Measurements from ENCODE around the gene MYO1E.

The MYO1E gene

DNA sequence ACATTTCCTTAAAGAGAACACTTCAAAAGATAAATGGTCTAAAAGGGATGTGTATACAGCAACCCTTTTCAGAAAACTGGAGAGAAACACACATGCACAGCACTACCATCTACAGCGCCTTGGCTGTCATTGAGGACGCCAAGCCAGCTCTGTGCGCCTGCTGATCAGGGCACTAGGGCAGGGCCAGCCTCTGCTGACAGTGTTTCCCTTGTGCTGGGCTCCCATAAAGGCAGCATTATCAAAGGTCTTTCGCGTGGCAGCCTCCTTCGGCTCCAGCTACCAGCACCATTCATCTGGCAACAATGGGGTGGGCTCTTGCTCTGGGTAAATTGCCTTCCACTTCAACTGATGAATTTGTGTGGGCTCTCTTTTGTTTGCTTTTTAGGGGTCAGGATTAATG is 112.6 kb downstream of the MYO1E start:
- H3K27me3 ChIP-seq (ENCODE audit: control insufficient read depth in 1 of 2, insufficient read depth in 2 of 2, low read length in 2 of 2): no peaks in the 10 kb centered on the region
- H3K9ac ChIP-seq (ENCODE audit: low read length in 2 of 2): no peak overlapping the region
- no peak overlapping the region for H3K4me3 ChIP-seq (ENCODE audit: low read length in 2 of 2)
- no peaks in the 10 kb centered on the region for H3K9me3 ChIP-seq (ENCODE audit: control insufficient read depth in 2 of 2, low read length in 2 of 2)
- no peaks in the 10 kb centered on the region for H3K4me1 ChIP-seq (ENCODE audit: control insufficient read depth, insufficient read depth, low read length)
- no peak overlapping the region for H3K27ac ChIP-seq (ENCODE audit: low read length)
- peaks cover 7% of the 10 kb centered on the region in 2 donors for H3K36me3 ChIP-seq (ENCODE audit: control insufficient read depth in 2 of 2, insufficient read depth in 2 of 2, low read length in 2 of 2)

DNA sequence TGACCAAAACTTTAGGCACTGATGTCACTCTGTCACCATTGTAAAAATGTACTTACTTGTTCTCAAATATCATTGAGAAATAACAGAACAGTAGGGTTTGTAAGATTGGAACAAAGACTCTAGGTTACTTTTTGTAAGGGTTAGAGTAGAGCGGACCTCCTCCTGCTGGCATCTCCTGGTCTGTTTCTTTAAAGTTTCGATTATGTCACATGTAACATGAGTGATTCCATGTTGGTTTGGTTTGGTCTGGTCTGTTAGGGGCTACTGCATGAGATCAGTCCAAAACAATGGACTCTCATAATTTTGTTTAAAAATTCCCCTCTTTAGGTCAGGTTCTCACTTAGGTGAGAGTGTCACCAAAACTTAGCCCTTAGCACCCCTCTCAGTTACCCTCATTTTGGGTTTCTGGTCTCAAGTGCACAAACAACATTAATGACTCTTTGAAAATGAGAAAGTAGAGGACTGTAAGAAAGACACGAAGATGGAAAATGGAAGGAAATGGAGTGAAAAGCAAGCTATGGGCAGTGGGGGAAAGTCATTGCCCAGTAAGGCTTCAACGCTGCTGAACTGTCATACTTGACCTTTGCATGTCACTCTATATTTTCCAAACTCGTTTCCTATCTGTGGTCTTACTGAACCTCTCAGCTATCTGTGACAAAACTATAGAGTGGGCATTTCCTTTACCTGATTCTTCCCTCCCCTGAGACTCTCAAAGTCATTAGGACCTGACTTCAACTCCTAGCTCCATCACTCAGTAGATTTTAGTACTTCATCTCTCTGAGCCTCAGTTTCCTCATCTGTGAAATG is 113.3 kb downstream of the MYO1E start:
- Histone ChIP-seq H3K27me3 (ENCODE audit: control insufficient read depth in 1 of 2, insufficient read depth in 2 of 2, low read length in 2 of 2) (no peaks in the 10 kb centered on the region), H3K4me1 (ENCODE audit: control insufficient read depth, insufficient read depth, low read length) (no peaks in the 10 kb centered on the region), H3K27ac (ENCODE audit: low read length) (no peak overlapping the region), H3K36me3 (ENCODE audit: control insufficient read depth in 2 of 2, insufficient read depth in 2 of 2, low read length in 2 of 2) (peaks cover 7 to 8% of the 10 kb centered on the region in 2 donors), H3K9ac (ENCODE audit: low read length in 2 of 2) (no peak overlapping the region), H3K4me3 (ENCODE audit: low read length in 2 of 2) (no peak overlapping the region), H3K9me3 (ENCODE audit: control insufficient read depth in 2 of 2, low read length in 2 of 2) (no peaks in the 10 kb centered on the region)

DNA sequence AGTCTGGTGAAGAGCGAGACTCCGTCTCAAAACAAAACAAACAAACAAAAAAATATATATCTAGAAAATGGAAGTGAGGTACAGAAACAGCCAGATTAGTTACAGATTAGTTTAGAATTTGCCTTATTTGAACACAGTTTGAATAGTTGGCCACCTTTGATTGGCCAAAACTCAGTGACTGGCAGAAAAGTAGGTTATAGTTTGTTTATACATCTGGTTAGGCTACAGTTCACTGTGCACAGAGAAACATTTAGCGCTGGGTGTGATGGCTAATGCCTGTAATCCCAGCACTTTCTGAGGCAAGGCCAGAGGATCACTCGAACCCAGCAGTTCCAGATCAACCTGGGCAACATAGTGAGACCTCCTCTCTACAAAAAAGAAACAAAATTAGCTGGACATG is 114.4 kb downstream of the MYO1E start:
- Histone ChIP-seq H3K4me3 (ENCODE audit: low read length in 2 of 2) (no peak overlapping the region), H3K27me3 (ENCODE audit: control insufficient read depth in 1 of 2, insufficient read depth in 2 of 2, low read length in 2 of 2) (no peaks in the 10 kb centered on the region), H3K9ac (ENCODE audit: low read length in 2 of 2) (no peak overlapping the region), H3K9me3 (ENCODE audit: control insufficient read depth in 2 of 2, low read length in 2 of 2) (no peaks in the 10 kb centered on the region), H3K4me1 (ENCODE audit: control insufficient read depth, insufficient read depth, low read length) (no peaks in the 10 kb centered on the region), H3K36me3 (ENCODE audit: control insufficient read depth in 2 of 2, insufficient read depth in 2 of 2, low read length in 2 of 2) (peaks cover 7 to 9% of the 10 kb centered on the region in 2 donors), H3K27ac (ENCODE audit: low read length) (no peak overlapping the region)

DNA sequence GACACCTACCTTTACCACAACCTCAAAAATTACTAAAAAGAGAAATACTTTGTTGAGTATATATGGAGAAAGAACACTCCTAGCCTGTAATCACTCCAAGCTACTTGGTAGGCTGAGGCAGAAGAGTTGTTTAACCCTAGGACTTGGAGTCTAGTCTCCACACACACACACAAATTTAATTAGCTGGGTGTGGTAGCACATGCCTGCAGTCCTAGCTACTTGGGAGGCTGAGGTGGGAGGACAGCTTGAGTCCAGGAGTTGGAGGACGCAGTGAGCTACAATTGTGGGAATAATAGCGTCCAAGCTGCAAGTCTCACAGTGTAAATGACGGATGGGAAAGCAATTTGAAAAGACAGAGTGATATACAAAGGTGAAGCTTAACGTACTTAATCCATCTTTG is 115.5 kb downstream of the MYO1E start:
- Histone ChIP-seq H3K9ac (ENCODE audit: low read length in 2 of 2) (no peak overlapping the region), H3K4me1 (ENCODE audit: control insufficient read depth, insufficient read depth, low read length) (no peaks in the 10 kb centered on the region), H3K4me3 (ENCODE audit: low read length in 2 of 2) (no peak overlapping the region), H3K27ac (ENCODE audit: low read length) (no peak overlapping the region), H3K9me3 (ENCODE audit: control insufficient read depth in 2 of 2, low read length in 2 of 2) (no peaks in the 10 kb centered on the region), H3K27me3 (ENCODE audit: control insufficient read depth in 1 of 2, insufficient read depth in 2 of 2, low read length in 2 of 2) (no peaks in the 10 kb centered on the region), H3K36me3 (ENCODE audit: control insufficient read depth in 2 of 2, insufficient read depth in 2 of 2, low read length in 2 of 2) (peaks cover 7 to 9% of the 10 kb centered on the region in 2 donors)

DNA sequence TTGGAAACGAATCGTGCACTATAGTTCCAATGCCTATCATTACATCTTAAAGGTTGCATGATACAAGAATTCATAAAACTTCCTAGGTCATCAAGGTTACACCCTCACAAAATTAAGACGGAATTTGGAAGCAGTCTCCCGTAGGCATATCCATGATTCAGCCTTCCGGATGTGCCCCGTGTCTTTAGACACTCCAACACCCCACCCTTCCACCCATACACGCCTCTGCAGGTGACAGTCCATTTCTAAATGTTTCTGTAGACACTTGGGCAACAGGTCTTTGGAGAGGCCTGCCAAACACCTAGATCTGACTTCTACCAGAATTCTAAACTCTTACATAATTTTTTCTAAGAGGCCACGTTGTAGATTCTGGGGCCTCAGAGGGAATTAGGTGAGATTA is 116.2 kb downstream of the MYO1E start:
- Histone ChIP-seq H3K36me3 (ENCODE audit: control insufficient read depth in 2 of 2, insufficient read depth in 2 of 2, low read length in 2 of 2) (peaks cover 7 to 9% of the 10 kb centered on the region in 2 donors), H3K9ac (ENCODE audit: low read length in 2 of 2) (no peak overlapping the region), H3K9me3 (ENCODE audit: control insufficient read depth in 2 of 2, low read length in 2 of 2) (no peaks in the 10 kb centered on the region), H3K27me3 (ENCODE audit: control insufficient read depth in 1 of 2, insufficient read depth in 2 of 2, low read length in 2 of 2) (no peaks in the 10 kb centered on the region), H3K27ac (ENCODE audit: low read length) (no peak overlapping the region), H3K4me3 (ENCODE audit: low read length in 2 of 2) (no peak overlapping the region), H3K4me1 (ENCODE audit: control insufficient read depth, insufficient read depth, low read length) (no peaks in the 10 kb centered on the region)

DNA sequence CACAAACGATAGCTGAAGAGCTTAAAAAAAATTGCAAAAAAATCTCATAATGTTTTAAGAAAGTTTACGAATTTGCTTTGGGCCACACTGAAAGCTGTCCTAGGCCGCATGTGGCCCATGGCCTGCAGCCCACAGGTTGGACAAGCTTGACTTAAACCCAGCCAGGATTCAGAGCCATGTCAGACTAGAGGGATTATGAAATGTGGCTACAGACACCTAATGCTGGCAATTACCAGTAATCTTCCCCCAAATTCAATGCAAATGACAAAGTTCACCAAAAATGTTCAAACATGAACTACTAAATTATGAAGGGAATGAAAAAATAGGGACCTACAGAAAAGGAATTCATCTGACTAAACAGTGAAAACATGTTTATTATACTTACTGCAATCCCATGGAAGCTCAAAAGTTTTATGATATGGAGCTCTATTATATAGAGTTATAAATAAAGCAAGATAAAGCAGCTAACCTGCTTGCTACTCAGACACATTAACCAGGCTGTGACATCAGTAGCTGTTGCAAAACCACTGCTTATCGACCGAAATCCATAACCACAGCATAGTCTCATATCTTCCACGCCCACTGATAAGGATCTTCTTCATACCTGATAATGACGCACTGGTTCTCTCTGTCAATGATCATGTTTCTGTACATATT is 116.9 kb downstream of the MYO1E start:
- H3K9me3 ChIP-seq (ENCODE audit: control insufficient read depth in 2 of 2, low read length in 2 of 2): no peaks in the 10 kb centered on the region
- H3K27ac ChIP-seq (ENCODE audit: low read length): no peak overlapping the region
- no peak overlapping the region for H3K4me3 ChIP-seq (ENCODE audit: low read length in 2 of 2)
- no peaks in the 10 kb centered on the region for H3K4me1 ChIP-seq (ENCODE audit: control insufficient read depth, insufficient read depth, low read length)
- H3K9ac ChIP-seq (ENCODE audit: low read length in 2 of 2): no peak overlapping the region
- H3K36me3 ChIP-seq (ENCODE audit: control insufficient read depth in 2 of 2, insufficient read depth in 2 of 2, low read length in 2 of 2): peaks cover 7 to 9% of the 10 kb centered on the region in 2 donors
- no peaks in the 10 kb centered on the region for H3K27me3 ChIP-seq (ENCODE audit: control insufficient read depth in 1 of 2, insufficient read depth in 2 of 2, low read length in 2 of 2)

DNA sequence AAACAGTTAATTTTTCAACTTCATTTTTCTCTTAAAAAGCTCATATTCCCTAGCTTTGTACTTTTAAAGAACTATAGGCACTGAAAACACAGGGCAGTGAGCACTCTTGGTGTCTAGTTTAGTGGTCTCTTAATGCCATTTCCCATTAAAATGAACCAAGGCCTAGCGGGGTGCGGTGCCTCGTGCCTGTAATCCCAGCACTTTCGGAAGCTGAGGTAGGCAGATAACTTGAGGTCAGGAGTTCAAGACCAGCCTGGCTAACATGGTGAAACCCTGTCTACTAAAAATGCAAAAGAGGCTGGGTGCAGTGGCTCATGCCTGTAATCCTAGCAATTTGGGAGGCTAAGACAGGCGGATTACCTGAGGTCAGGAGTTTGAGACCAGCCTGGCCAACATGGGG is 120.5 kb downstream of the MYO1E start:
- no peak overlapping the region for H3K9ac ChIP-seq (ENCODE audit: low read length in 2 of 2)
- no peaks in the 10 kb centered on the region for H3K9me3 ChIP-seq (ENCODE audit: control insufficient read depth in 2 of 2, low read length in 2 of 2)
- H3K4me3 ChIP-seq (ENCODE audit: low read length in 2 of 2): no peak overlapping the region
- H3K27me3 ChIP-seq (ENCODE audit: control insufficient read depth in 1 of 2, insufficient read depth in 2 of 2, low read length in 2 of 2): no peaks in the 10 kb centered on the region
- H3K27ac ChIP-seq (ENCODE audit: low read length): no peak overlapping the region
- H3K36me3 ChIP-seq (ENCODE audit: control insufficient read depth in 2 of 2, insufficient read depth in 2 of 2, low read length in 2 of 2): peaks cover 4 to 6% of the 10 kb centered on the region in 2 donors
- no peaks in the 10 kb centered on the region for H3K4me1 ChIP-seq (ENCODE audit: control insufficient read depth, insufficient read depth, low read length)

DNA sequence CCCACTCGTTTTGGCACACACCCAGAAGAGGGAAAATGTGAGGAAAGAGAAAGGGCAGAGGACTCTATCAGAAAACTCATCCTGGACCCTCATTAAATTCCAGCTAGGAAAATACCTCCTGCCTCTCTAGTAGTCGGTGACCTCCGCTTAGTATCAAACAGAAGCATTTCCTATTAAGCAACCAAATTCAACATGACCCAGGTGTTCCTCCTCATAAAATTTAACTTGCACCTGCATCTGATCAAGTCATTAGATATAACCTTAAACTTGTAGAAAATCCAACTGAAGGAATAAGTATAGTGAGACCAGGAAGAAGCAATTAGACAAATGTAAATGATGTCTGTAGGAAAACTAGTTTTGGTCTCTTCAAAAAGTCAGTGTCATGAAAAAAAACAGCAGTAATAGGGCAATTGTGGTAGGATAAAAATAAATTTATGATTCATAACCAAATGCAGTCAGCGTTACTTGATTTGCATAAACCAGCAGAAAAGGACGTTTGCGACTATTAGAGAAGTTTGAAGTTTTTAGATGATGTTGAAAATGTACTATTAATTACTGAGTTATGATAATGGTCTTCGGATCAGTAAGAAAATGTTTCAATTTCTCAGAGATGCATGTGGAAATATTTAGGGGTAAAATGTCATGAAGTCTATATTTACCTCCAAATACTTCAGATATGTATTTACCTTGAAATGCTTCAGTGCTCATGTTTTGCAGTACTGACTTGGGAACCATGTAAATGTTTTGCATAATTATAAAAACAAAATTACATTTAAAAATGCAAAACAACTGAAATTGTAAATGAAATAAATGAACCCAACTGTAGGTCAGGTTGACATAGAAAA is 121.4 kb downstream of the MYO1E start:
- H3K9ac ChIP-seq (ENCODE audit: low read length in 2 of 2): no peak overlapping the region
- H3K27ac ChIP-seq (ENCODE audit: low read length): no peak overlapping the region
- H3K9me3 ChIP-seq (ENCODE audit: control insufficient read depth in 2 of 2, low read length in 2 of 2): no peaks in the 10 kb centered on the region
- no peaks in the 10 kb centered on the region for H3K4me1 ChIP-seq (ENCODE audit: control insufficient read depth, insufficient read depth, low read length)
- H3K27me3 ChIP-seq (ENCODE audit: control insufficient read depth in 1 of 2, insufficient read depth in 2 of 2, low read length in 2 of 2): no peaks in the 10 kb centered on the region
- H3K4me3 ChIP-seq (ENCODE audit: low read length in 2 of 2): no peak overlapping the region
- peaks cover 4 to 6% of the 10 kb centered on the region in 2 donors for H3K36me3 ChIP-seq (ENCODE audit: control insufficient read depth in 2 of 2, insufficient read depth in 2 of 2, low read length in 2 of 2)

DNA sequence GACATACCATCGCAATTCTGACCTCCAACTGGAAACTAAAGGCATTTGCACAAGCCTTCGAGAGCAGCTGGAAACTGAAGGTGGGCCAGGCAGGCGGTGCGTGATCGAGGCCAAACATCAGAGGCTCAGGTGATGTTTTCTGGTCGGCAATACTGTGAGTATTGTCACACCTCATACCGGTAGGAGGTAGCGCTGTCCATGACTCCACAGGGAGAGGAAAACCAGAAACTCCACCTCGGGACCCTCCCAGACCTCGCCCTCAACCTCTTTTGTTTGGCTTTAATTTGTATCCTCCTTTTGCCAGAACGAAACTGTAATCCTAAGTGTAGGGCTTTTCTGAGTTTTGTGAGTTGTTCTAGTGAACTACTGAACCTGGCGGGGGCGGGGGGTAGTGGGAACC is 122.4 kb downstream of the MYO1E start:
- no peaks in the 10 kb centered on the region for H3K4me1 ChIP-seq (ENCODE audit: control insufficient read depth, insufficient read depth, low read length)
- H3K9me3 ChIP-seq (ENCODE audit: control insufficient read depth in 2 of 2, low read length in 2 of 2): no peaks in the 10 kb centered on the region
- H3K36me3 ChIP-seq (ENCODE audit: control insufficient read depth in 2 of 2, insufficient read depth in 2 of 2, low read length in 2 of 2): peaks cover 0 to 2% of the 10 kb centered on the region in 2 donors
- H3K27ac ChIP-seq (ENCODE audit: low read length): no peak overlapping the region
- H3K27me3 ChIP-seq (ENCODE audit: control insufficient read depth in 1 of 2, insufficient read depth in 2 of 2, low read length in 2 of 2): no peaks in the 10 kb centered on the region
- no peak overlapping the region for H3K4me3 ChIP-seq (ENCODE audit: low read length in 2 of 2)
- no peak overlapping the region for H3K9ac ChIP-seq (ENCODE audit: low read length in 2 of 2)

DNA sequence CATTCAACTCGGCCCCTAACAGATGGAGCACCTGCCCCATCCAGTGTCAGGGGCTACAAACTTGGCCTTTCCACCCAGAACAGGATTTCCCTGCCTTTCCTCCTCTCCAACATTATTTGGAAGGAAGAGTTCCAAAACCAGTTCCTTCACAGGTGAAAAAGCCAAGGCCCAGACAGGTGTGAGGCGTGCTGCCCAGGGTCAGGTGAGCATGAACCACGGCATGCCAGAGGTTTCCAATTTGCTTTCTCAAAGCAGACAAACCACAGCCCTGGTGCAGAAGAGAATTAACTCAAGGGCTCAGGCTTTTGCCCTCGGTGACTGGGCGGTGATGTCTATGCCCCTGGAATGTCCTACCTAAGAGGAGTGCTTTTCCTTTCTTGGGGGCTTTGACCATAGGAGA is 122.9 kb downstream of the MYO1E start:
- Histone ChIP-seq H3K4me1 (ENCODE audit: control insufficient read depth, insufficient read depth, low read length) (no peaks in the 10 kb centered on the region), H3K27ac (ENCODE audit: low read length) (no peak overlapping the region), H3K9me3 (ENCODE audit: control insufficient read depth in 2 of 2, low read length in 2 of 2) (no peaks in the 10 kb centered on the region), H3K27me3 (ENCODE audit: control insufficient read depth in 1 of 2, insufficient read depth in 2 of 2, low read length in 2 of 2) (no peaks in the 10 kb centered on the region), H3K4me3 (ENCODE audit: low read length in 2 of 2) (no peak overlapping the region), H3K36me3 (ENCODE audit: control insufficient read depth in 2 of 2, insufficient read depth in 2 of 2, low read length in 2 of 2) (peaks cover 0 to 2% of the 10 kb centered on the region in 2 donors), H3K9ac (ENCODE audit: low read length in 2 of 2) (no peak overlapping the region)

Measured in stomach smooth muscle (tissue), 2 donors.